ENCODE measurements around the gene ZNF384. TPM values are rescaled to one million over a fixed set of nuclear protein-coding genes. Genes with fewer than 3 reads are reported as not detected.

Gene ZNF384
- total RNA-seq, 1 experiment from 2014 or later, result 63.8 TPM

GRCh38 chr12:6688999-6689882 lies at the start of gene ZNF384 (continued):
- TF ChIP-seq, protein P1, sequence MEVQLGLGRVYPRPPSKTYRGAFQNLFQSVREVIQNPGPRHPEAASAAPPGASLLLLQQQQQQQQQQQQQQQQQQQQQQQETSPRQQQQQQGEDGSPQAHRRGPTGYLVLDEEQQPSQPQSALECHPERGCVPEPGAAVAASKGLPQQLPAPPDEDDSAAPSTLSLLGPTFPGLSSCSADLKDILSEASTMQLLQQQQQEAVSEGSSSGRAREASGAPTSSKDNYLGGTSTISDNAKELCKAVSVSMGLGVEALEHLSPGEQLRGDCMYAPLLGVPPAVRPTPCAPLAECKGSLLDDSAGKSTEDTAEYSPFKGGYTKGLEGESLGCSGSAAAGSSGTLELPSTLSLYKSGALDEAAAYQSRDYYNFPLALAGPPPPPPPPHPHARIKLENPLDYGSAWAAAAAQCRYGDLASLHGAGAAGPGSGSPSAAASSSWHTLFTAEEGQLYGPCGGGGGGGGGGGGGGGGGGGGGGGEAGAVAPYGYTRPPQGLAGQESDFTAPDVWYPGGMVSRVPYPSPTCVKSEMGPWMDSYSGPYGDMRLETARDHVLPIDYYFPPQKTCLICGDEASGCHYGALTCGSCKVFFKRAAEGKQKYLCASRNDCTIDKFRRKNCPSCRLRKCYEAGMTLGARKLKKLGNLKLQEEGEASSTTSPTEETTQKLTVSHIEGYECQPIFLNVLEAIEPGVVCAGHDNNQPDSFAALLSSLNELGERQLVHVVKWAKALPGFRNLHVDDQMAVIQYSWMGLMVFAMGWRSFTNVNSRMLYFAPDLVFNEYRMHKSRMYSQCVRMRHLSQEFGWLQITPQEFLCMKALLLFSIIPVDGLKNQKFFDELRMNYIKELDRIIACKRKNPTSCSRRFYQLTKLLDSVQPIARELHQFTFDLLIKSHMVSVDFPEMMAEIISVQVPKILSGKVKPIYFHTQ (CRISPR knock-in tag; IDR thresholded peaks at IDR 0.05), result no peak
- TF ChIP-seq, protein P2, sequence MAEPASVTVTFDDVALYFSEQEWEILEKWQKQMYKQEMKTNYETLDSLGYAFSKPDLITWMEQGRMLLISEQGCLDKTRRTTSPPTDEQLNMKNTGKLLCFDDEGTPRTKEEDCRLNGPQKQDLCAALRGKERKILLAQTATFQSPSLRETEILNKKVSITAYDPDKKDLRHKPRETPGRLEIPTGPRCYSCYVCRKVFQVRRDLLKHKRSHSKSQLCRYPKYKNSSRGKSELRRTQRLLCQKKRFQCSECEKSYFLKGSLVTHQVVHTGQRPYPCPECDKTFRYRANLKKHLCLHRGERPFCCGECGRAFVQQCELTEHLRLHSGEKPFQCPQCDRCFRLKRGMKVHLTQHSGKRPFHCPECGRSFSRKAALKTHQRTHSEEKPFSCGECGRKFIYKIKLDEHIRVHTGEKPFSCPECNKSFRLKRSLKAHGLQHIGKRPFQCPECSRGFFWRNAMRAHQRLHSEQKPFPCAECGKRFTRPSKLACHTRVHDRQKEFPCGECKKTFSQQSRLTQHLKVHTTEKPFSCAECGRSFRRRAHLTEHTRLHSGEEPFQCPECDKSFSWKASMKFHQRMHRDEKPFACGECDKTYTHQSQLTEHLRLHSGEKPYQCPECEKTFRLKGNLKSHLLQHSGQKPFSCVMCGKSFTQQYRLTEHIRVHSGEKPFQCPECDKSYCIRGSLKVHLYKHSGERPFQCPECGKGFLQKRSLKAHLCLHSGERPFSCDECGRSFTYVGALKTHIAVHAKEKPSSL (CRISPR knock-in tag; conservative IDR thresholded peaks at IDR 0.05), result no peak
- peak; percentile 55 for TF ChIP-seq TEAD1 (CRISPR knock-in tag; IDR thresholded peaks at IDR 0.05)
- TF ChIP-seq, protein P3, sequence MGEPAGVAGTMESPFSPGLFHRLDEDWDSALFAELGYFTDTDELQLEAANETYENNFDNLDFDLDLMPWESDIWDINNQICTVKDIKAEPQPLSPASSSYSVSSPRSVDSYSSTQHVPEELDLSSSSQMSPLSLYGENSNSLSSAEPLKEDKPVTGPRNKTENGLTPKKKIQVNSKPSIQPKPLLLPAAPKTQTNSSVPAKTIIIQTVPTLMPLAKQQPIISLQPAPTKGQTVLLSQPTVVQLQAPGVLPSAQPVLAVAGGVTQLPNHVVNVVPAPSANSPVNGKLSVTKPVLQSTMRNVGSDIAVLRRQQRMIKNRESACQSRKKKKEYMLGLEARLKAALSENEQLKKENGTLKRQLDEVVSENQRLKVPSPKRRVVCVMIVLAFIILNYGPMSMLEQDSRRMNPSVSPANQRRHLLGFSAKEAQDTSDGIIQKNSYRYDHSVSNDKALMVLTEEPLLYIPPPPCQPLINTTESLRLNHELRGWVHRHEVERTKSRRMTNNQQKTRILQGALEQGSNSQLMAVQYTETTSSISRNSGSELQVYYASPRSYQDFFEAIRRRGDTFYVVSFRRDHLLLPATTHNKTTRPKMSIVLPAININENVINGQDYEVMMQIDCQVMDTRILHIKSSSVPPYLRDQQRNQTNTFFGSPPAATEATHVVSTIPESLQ (CRISPR knock-in tag; IDR thresholded peaks at IDR 0.05), result 0 out of 2 replicates have a peak, but pooled peaks have one; percentile 12

DNA sequence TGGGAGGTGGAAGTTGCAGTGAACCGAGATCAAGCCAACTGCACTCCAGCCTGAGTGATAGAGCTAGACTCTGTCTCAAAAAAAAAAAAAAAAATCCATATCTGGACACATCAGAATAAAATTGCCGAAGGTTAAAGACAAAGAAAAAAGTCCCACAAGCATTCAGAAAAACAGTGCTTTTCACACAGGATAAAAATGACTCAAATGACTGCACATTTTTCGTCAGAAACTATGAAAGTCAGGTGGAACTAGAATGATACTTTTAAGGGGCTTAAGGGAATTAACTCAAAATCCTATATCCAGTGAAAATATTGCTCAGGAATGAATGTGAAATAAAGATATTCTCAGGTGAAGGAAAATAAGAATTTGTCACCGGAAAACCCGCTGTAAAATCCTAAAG lies 47.6 kb upstream of the ZNF384 start:
- POLR2A ChIA-PET, result no interaction called here
- H3K27ac Mint-ChIP-seq, result peak overlapping the region; percentile 63; the same call in 1 of the 2 replicates

More for the DNA sequence above, 47.6 kb upstream of the ZNF384 start:
- no peak for DNase-seq (ENCODE audit: low spot score)
- Mint-ChIP-seq H3K4me3 (no peak overlapping the region), H3K27me3 (ENCODE audit: low read depth) (no peaks in the 10 kb centered on the region), H3K4me1 (peaks cover 8% of the 10 kb centered on the region), H3K9me3 (no peaks in the 10 kb centered on the region), H3K36me3 (no peaks in the 10 kb centered on the region; the same call in 1 of the 2 replicates)
- CTCF ChIA-PET, result interaction anchor here (0.9 to 2.0 kb wide), 5 partner anchors 13 to 115 kb away, joined by 3 to 7 read pairs (median 4); partner anchors contain the start of genes COPS7A and USP5
- no peak for ATAC-seq
- TF ChIP-seq TP53 (CRISPR knock-in tag; IDR thresholded peaks at IDR 0.05), result no peak
- TF ChIP-seq, protein P1 (CRISPR knock-in tag; IDR thresholded peaks at IDR 0.05), result no peak
- no peak for TF ChIP-seq EMX1 (CRISPR knock-in tag; IDR thresholded peaks at IDR 0.05)
- no peak for TF ChIP-seq SMAD4 (CRISPR knock-in tag; IDR thresholded peaks at IDR 0.05)
- TF ChIP-seq ZNF232 (CRISPR knock-in tag; IDR thresholded peaks at IDR 0.05), result no peak
- no peak for TF ChIP-seq NFATC4 (CRISPR knock-in tag; IDR thresholded peaks at IDR 0.05)
- TF ChIP-seq SP1 (CRISPR knock-in tag; conservative IDR thresholded peaks at IDR 0.05), result no peak
- no peak for TF ChIP-seq MYBL2 (CRISPR knock-in tag; IDR thresholded peaks at IDR 0.05)
- no peak for TF ChIP-seq CBFB (CRISPR knock-in tag; IDR thresholded peaks at IDR 0.05; ENCODE audit: low read depth)
